PC-3 (cell line): ENCODE data around the gene CFI.

Experiments used
- EZH2 ChIP-seq: fragments of 300-600 bp; sonication (generic); IDR thresholded peaks from one replicate; pipeline ENCODE4 v1.6.1; 2017; ENCODE audit warnings: antibody characterized with exemption, mild to moderate bottlenecking, low read length; ENCODE audit not compliant: unreplicated experiment
- TF ChIP-seq, protein P1 (sequence below): fragments of 300-600 bp; sonication (generic); conservative IDR thresholded peaks from 2 replicates; pipeline ENCODE4 v1.5.1; 2017; ENCODE audit warnings: antibody characterized with exemption, low read depth, mild to moderate bottlenecking, low read length

DNA sequence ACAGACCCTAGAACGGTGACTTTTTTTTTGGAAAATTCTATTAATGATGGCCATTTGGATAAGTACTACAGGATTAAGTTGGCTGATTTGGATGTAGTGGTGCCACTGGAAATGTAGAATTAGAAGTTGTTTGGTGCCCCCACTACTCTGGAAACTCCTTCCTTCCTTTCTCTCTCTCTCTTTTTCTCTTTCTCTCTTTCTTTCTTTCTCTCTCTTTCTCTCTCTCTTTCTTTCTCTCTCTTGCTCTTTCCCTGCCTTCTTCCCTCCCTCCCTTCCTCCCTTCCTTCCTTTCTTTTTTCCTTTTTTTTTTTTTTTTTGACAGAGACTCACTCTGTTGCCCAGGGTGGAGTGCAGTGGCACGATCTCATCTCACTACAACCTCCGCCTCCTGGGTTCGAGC is 16.5 kb upstream of the CFI start:
- no peak for TF ChIP-seq EZH2
- TF ChIP-seq, protein P1, sequence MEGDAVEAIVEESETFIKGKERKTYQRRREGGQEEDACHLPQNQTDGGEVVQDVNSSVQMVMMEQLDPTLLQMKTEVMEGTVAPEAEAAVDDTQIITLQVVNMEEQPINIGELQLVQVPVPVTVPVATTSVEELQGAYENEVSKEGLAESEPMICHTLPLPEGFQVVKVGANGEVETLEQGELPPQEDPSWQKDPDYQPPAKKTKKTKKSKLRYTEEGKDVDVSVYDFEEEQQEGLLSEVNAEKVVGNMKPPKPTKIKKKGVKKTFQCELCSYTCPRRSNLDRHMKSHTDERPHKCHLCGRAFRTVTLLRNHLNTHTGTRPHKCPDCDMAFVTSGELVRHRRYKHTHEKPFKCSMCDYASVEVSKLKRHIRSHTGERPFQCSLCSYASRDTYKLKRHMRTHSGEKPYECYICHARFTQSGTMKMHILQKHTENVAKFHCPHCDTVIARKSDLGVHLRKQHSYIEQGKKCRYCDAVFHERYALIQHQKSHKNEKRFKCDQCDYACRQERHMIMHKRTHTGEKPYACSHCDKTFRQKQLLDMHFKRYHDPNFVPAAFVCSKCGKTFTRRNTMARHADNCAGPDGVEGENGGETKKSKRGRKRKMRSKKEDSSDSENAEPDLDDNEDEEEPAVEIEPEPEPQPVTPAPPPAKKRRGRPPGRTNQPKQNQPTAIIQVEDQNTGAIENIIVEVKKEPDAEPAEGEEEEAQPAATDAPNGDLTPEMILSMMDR: no peak
